ENCODE data around the gene PLCG2. TPM values are rescaled to one million over a fixed set of nuclear protein-coding genes. Genes with fewer than 3 reads are reported as not detected.

Gene PLCG2
- polyA plus RNA-seq, 3 donors = 19.5 to 47.4 (median 35.5) TPM

DNA sequence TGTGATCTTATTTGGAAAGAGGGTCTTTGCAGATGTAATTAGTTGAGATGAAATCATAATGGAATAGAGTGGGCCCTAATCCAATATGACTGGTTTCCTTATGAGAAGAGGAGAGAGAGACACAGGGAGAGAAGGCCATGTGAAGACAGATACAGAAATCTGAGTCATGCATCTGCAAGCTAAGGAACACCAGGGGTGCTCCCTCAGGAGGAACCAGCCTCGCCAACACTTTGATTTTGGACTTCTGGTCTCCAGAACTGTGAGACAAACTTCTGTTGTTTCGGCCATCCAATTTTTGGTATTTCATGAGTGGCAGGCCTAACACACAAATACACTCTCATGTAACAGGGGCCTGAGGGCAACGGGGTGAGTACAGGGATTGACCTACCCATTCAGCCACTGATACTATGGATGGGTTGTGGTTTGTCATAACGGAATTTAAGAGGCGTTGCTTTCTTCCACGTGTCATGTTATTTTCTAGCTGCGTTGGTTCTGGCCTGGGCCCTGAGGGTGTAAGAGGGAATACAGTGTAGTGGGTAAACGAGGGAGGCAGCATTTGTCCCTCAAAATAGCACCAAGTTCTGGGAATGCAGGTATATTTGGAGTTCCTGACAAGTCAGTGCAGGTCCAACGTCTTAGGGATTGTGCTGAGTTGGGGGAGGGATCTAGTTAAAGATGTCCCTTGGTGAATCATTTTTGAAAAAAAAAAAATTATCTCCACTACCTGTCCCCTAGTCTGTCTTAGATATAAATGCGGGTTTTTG is 17.7 kb downstream of the PLCG2 start:
- Mint-ChIP-seq H3K27me3 (ENCODE audit: low read depth in 3 of 3) (peaks cover 0 to 2% (median 0%) of the 10 kb centered on the region in 3 donors), H3K4me3 (no peak overlapping the region), H3K27ac (peak overlapping the region; percentile 89 to 97 (median 94)), H3K4me1 (peaks cover 56% of the 10 kb centered on the region), H3K36me3 (peaks cover 35 to 39% of the 10 kb centered on the region in 2 donors), H3K9me3 (peaks cover 0 to 2% (median 0%) of the 10 kb centered on the region in 7 donors)
- Histone ChIP-seq H3K36me3 (replicated peaks in 1 of 2; ENCODE audit: control insufficient read depth in 1 of 2, insufficient read depth in 2 of 2, low read length in 2 of 2) (peaks cover 12 to 22% of the 10 kb centered on the region in 2 donors), H3K9ac (ENCODE audit: insufficient read depth, low read length, poor library complexity, severe bottlenecking) (no peak overlapping the region), H3K27ac (ENCODE audit: low read depth in 1 of 2, low read length in 2 of 2) (peak overlapping the region; percentile 95 to 98), H2AFZ (ENCODE audit: insufficient read depth, low read depth, low read length, poor library complexity, severe bottlenecking) (no peak overlapping the region), H3K4me1 (ENCODE audit: control insufficient read depth in 1 of 2, insufficient read depth in 2 of 2, low read length in 2 of 2) (peaks cover 47 to 49% of the 10 kb centered on the region in 2 donors), H3K27me3 (ENCODE audit: control insufficient read depth in 2 of 2, insufficient read depth in 2 of 2, low read length in 2 of 2) (no peaks in the 10 kb centered on the region), H4K20me1 (ENCODE audit: insufficient read depth, low read length) (peaks cover 92% of the 10 kb centered on the region), H3K9me3 (replicated peaks in 1 of 2; ENCODE audit: control insufficient read depth in 1 of 2, insufficient read depth in 1 of 2, low read length in 2 of 2) (no peaks in the 10 kb centered on the region), H3K4me3 (replicated peaks in 1 of 3; ENCODE audit: low read depth in 2 of 3, low read length in 3 of 3) (no peak overlapping the region), H3K79me2 (ENCODE audit: insufficient read depth, low read length) (peaks cover 98% of the 10 kb centered on the region), H3K4me2 (replicated peaks; ENCODE audit: extremely low read depth, low read length, poor library complexity, severe bottlenecking) (no peak overlapping the region)
- 37% methylated on average over 5 of the region's 10 CpGs for WGBS (ENCODE audit: insufficient coverage)
- intact Hi-C loops (cut with micrococcal nuclease) = loop anchor here in 1 of 2 donors (5.0 kb wide), 1 partner anchor 36 kb away; no protein-coding TSS in a partner anchor
- peak in 2 of 3 donors; percentile 33 to 39 for DNase-seq
- TF ChIP-seq, protein P1, sequence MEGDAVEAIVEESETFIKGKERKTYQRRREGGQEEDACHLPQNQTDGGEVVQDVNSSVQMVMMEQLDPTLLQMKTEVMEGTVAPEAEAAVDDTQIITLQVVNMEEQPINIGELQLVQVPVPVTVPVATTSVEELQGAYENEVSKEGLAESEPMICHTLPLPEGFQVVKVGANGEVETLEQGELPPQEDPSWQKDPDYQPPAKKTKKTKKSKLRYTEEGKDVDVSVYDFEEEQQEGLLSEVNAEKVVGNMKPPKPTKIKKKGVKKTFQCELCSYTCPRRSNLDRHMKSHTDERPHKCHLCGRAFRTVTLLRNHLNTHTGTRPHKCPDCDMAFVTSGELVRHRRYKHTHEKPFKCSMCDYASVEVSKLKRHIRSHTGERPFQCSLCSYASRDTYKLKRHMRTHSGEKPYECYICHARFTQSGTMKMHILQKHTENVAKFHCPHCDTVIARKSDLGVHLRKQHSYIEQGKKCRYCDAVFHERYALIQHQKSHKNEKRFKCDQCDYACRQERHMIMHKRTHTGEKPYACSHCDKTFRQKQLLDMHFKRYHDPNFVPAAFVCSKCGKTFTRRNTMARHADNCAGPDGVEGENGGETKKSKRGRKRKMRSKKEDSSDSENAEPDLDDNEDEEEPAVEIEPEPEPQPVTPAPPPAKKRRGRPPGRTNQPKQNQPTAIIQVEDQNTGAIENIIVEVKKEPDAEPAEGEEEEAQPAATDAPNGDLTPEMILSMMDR (IDR thresholded peaks at IDR 0.05) = no peak

GRCh38 chr16:81797443-81797842 is 18.4 kb downstream of the PLCG2 start:
- H3K4me1 Mint-ChIP-seq = peaks cover 59% of the 10 kb centered on the region
- H3K27ac Mint-ChIP-seq = peak overlapping the region; percentile 89 to 97 (median 94)
- Histone ChIP-seq H3K79me2 (ENCODE audit: insufficient read depth, low read length) (peaks cover 97% of the 10 kb centered on the region), H3K4me2 (replicated peaks; ENCODE audit: extremely low read depth, low read length, poor library complexity, severe bottlenecking) (no peak overlapping the region), H3K9ac (ENCODE audit: insufficient read depth, low read length, poor library complexity, severe bottlenecking) (no peak overlapping the region), H3K27ac (ENCODE audit: low read depth in 1 of 2, low read length in 2 of 2) (peak overlapping the region; percentile 95 to 98), H4K20me1 (ENCODE audit: insufficient read depth, low read length) (peaks cover 88% of the 10 kb centered on the region), H3K4me1 (ENCODE audit: control insufficient read depth in 1 of 2, insufficient read depth in 2 of 2, low read length in 2 of 2) (peaks cover 47 to 52% of the 10 kb centered on the region in 2 donors), H2AFZ (ENCODE audit: insufficient read depth, low read depth, low read length, poor library complexity, severe bottlenecking) (no peak overlapping the region), H3K27me3 (ENCODE audit: control insufficient read depth in 2 of 2, insufficient read depth in 2 of 2, low read length in 2 of 2) (no peaks in the 10 kb centered on the region), H3K36me3 (replicated peaks in 1 of 2; ENCODE audit: control insufficient read depth in 1 of 2, insufficient read depth in 2 of 2, low read length in 2 of 2) (peaks cover 7 to 16% of the 10 kb centered on the region in 2 donors), H3K9me3 (replicated peaks in 1 of 2; ENCODE audit: control insufficient read depth in 1 of 2, insufficient read depth in 1 of 2, low read length in 2 of 2) (no peaks in the 10 kb centered on the region), H3K4me3 (replicated peaks in 1 of 3; ENCODE audit: low read depth in 2 of 3, low read length in 3 of 3) (peak overlapping the region in 1 of 3 experiments; percentile 64)
- H3K36me3 Mint-ChIP-seq = peaks cover 34 to 37% of the 10 kb centered on the region in 2 donors
- TF ChIP-seq, protein P1 (IDR thresholded peaks at IDR 0.05) = no peak
- intact Hi-C loops (cut with micrococcal nuclease) = loop anchor here in 1 of 2 donors (5.0 kb wide), 1 partner anchor 35 kb away; no protein-coding TSS in a partner anchor
- peaks cover 0 to 4% (median 0%) of the 10 kb centered on the region in 7 donors for H3K9me3 Mint-ChIP-seq
- WGBS (ENCODE audit: insufficient coverage) = 38% methylated on average over 4 of the region's 6 CpGs
- DNase-seq = peak; percentile 77 to 93 (median 91)
- no peak overlapping the region for H3K4me3 Mint-ChIP-seq
- H3K27me3 Mint-ChIP-seq (ENCODE audit: low read depth in 3 of 3) = peaks cover 0 to 2% (median 0%) of the 10 kb centered on the region in 3 donors

Measured in CD14-positive monocyte (primary cell).